Left lung (tissue), 10 donors: ENCODE results near the gene WDR5. TPM values are rescaled to one million over a fixed set of nuclear protein-coding genes. Genes with fewer than 3 reads are reported as not detected.

Experiments used
- ATAC-seq: fragments of 200-7000 bp; cut with Tn5 transposase; one replicate; pipeline ENCODE4 v1.9.1; 2020; ENCODE audit warnings: moderate library complexity
- DNase-seq, 4 donors: peaks; one replicate each; pipeline ENCODE4 v3.0.0-alpha.2; 2013 to 2020
- H3K27ac ChIP-seq, 2 donors: fragments of 200-600 bp; sonication (generic) in 1 of 2; one replicate each; pipeline versions ENCODE4 v1.5.0 to v1.8.0; 2020 to 2021
- H3K27me3 ChIP-seq, 2 donors: fragments of 200-600 bp; sonication (generic) in 1 of 2; one replicate each; pipeline versions ENCODE4 v1.5.0 to v1.8.0; 2020 to 2021
- H3K36me3 ChIP-seq, 2 donors: fragments of 200-600 bp; sonication (generic) in 1 of 2; one replicate each; pipeline versions ENCODE4 v1.5.0 to v1.8.0; 2020 to 2021
- H3K4me1 ChIP-seq, 2 donors: fragments of 200-600 bp; one replicate each; pipeline ENCODE4 v1.8.0; 2021
- H3K4me3 ChIP-seq, 2 donors: fragments of 200-600 bp; sonication (generic) in 1 of 2; one replicate each; pipeline versions ENCODE4 v1.5.0 to v1.8.0; 2020 to 2021; ENCODE audit warnings: mild to moderate bottlenecking in 1 of 2
- H3K9me3 ChIP-seq, 2 donors: fragments of 200-600 bp; sonication (generic) in 1 of 2; one replicate each; pipeline versions ENCODE4 v1.5.0 to v1.8.0; 2020 to 2021
- intact Hi-C, 2 donors: fragments of 100-400 bp; cut with DNase I; formaldehyde crosslinking; loops; one replicate each; pipeline versions ENCODE4 v1.11.2 to v1.14.2; 2022
- polyA plus RNA-seq, 6 donors: library from polyadenylated mRNA; unstranded; fragments of 120-200 nt; gene quantifications; one replicate each; pipeline ENCODE4 v1.2.1, GENCODE V29; 2013; ENCODE audit not compliant: insufficient read length in 6 of 6
- total RNA-seq, 2 donors: library from RNA; stranded (reverse); fragmentation: NEBNext Ultra II Directional; extraction: Animal tissue kit (Norgen Biotek cat#: 25700); gene quantifications; one replicate each; pipeline ENCODE4 v1.2.1, GENCODE V29; 2021
- TF ChIP-seq, protein P1 (sequence below), 2 donors: fragments of 200-600 bp; sonication (generic) in 1 of 2; IDR thresholded peaks; one replicate each; pipeline versions ENCODE4 v1.5.0 to v1.8.0; 2021; ENCODE audit warnings: antibody characterized with exemption in 2 of 2
- donor health status: DM: no; HTN: yes; CAD: no.
- donor health status: DM: no; HTN: no; CAD: no.

The WDR5 gene
- total and polyA plus RNA-seq, 8 donors = 23.7 to 36.3 (median 31.8) TPM

DNA sequence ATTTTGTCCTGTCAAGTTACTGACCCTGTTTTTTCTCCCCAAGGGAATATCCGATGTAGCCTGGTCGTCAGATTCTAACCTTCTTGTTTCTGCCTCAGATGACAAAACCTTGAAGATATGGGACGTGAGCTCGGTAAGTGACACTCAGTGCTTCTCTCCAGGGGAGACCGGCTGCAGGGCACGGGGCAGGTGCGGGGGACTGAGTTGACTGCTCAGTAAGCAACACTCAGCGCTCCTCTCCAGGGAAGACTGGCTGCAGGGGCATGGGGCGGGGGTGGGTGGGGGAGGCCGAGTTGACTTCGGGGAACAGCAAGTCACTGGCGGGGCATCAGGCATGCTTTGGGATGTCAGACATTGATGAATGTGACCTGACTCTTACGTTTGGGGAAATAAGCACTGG lies 6.0 kb downstream of the WDR5 start:
- Histone ChIP-seq H3K27ac (no peak overlapping the region), H3K4me3 (no peak overlapping the region), H3K27me3 (no peaks in the 10 kb centered on the region), H3K4me1 (peaks cover 20 to 24% of the 10 kb centered on the region in 2 donors), H3K9me3 (no peaks in the 10 kb centered on the region), H3K36me3 (peaks cover 0 to 77% of the 10 kb centered on the region in 2 donors)
- DNase-seq = no peak
- TF ChIP-seq, protein P1, sequence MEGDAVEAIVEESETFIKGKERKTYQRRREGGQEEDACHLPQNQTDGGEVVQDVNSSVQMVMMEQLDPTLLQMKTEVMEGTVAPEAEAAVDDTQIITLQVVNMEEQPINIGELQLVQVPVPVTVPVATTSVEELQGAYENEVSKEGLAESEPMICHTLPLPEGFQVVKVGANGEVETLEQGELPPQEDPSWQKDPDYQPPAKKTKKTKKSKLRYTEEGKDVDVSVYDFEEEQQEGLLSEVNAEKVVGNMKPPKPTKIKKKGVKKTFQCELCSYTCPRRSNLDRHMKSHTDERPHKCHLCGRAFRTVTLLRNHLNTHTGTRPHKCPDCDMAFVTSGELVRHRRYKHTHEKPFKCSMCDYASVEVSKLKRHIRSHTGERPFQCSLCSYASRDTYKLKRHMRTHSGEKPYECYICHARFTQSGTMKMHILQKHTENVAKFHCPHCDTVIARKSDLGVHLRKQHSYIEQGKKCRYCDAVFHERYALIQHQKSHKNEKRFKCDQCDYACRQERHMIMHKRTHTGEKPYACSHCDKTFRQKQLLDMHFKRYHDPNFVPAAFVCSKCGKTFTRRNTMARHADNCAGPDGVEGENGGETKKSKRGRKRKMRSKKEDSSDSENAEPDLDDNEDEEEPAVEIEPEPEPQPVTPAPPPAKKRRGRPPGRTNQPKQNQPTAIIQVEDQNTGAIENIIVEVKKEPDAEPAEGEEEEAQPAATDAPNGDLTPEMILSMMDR (IDR thresholded peaks at IDR 0.05) = no peak
- intact Hi-C loops = no loop called here
- no peak for ATAC-seq

DNA sequence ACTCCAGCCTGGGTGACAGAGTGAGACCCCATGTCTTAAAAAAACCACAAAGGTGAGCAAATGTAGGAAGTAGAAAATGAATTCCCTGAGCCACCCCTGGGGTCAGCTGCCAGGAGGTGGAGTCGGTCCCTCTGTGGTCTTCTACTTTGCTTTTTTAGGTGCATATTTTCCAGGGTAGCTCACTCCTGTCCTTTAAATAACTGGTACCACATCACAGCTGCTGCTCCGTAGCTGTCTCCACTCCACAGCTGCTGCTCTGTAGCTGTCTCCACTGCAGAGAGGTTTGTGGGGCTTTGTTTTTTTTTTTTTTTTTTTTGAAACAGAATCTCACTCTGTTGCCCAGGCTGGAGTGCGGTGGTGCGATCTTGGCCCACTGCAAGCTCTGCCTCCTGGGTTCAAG lies 8.9 kb downstream of the WDR5 start:
- intact Hi-C loops = no loop called here
- Histone ChIP-seq H3K36me3 (peaks cover 0 to 99% of the 10 kb centered on the region in 2 donors), H3K4me1 (no peaks in the 10 kb centered on the region), H3K27ac (no peak overlapping the region), H3K9me3 (no peaks in the 10 kb centered on the region), H3K4me3 (no peak overlapping the region), H3K27me3 (no peaks in the 10 kb centered on the region)
- ATAC-seq = no peak
- TF ChIP-seq, protein P1 (IDR thresholded peaks at IDR 0.05) = no peak
- no peak for DNase-seq

DNA sequence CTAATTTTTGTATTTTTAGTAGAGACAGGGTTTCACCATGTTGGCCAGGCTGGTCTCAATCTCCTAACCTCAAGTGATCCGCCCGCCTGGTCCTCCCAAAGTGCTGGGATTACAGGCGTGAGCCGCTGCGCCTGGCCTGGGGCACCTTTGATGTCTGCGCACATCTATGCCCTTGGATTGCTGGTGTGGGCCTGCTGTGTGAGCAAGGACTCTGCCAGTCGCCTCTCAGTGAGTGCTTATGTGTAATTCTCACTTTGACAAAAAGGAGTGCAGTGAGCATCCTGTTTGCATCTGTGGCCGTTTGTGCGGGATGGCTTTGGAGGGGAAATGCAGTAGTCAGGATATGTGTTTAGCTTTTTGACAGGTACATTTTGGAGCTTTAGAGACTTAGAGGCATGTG lies 9.4 kb downstream of the WDR5 start:
- no peak overlapping the region for H3K4me3 ChIP-seq
- H3K9me3 ChIP-seq = no peaks in the 10 kb centered on the region
- intact Hi-C loops = no loop called here
- ATAC-seq (no peak), DNase-seq (no peak)
- H3K36me3 ChIP-seq = peaks cover 0 to 99% of the 10 kb centered on the region in 2 donors
- no peaks in the 10 kb centered on the region for H3K4me1 ChIP-seq
- no peaks in the 10 kb centered on the region for H3K27me3 ChIP-seq
- no peak overlapping the region for H3K27ac ChIP-seq
- TF ChIP-seq, protein P1 (IDR thresholded peaks at IDR 0.05) = no peak

DNA sequence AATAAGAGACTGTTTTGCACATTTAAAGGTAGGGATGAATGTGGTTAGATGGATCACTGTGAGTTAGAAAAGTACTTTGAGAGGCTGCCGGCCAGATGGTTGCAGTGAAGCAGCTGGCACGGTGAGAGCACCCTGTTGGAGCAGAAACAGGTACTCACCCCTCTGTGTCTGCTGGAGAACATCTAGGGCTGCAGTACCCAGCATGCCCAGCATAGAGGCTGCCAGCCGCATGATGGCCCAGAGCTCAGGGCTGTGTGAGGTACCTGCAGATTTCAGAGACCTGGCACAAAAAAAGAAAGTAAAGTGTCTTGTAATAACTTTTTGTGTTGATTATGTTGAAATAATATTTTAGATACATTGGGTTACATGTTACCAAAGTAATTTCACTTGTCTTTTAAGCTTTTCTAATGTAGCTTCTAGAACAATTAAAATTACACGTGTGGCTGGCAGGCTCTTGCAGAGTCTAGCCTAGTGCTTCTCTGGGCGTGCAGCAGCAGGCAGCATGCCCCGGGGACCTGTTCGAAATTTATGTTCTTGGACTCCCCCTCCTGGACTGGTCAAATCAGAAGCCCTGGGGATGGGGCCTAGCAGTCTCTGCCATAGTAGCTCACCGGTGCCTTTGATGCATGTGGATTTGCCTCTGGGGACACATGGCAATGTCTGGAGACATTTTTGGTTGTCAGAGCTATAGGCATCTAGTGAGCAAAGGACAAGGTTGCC lies 11.1 kb downstream of the WDR5 start:
- no peaks in the 10 kb centered on the region for H3K27me3 ChIP-seq
- peaks cover 0 to 99% of the 10 kb centered on the region in 2 donors for H3K36me3 ChIP-seq
- no peak overlapping the region for H3K4me3 ChIP-seq
- H3K9me3 ChIP-seq = no peaks in the 10 kb centered on the region
- TF ChIP-seq, protein P1 (IDR thresholded peaks at IDR 0.05) = no peak
- intact Hi-C loops = no loop called here
- no peak for ATAC-seq
- no peaks in the 10 kb centered on the region for H3K4me1 ChIP-seq
- H3K27ac ChIP-seq = no peak overlapping the region
- no peak for DNase-seq

DNA sequence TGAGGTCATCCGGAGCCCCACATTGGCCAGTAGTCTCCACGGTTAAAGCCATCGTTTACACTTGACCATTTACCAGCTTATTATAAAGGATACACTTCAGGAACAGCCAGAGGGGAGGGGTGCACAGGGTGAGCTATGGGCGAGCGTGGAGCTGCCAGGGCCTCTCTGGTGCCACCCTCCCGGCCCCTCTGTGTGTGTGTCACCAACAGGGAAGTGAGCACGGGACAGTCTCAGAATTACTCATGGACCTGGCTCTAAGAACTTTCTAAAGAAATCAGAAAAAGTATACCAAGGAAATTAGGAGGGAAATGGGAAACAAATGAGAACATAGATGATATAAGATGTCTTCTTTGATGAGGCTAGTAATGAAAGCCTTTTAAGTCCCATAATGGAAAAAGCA lies 13.5 kb downstream of the WDR5 start:
- Histone ChIP-seq H3K27me3 (no peaks in the 10 kb centered on the region), H3K36me3 (peaks cover 0 to 99% of the 10 kb centered on the region in 2 donors), H3K4me1 (no peaks in the 10 kb centered on the region), H3K4me3 (no peak overlapping the region), H3K9me3 (no peaks in the 10 kb centered on the region), H3K27ac (no peak overlapping the region)
- intact Hi-C loops = no loop called here
- TF ChIP-seq, protein P1 (IDR thresholded peaks at IDR 0.05) = no peak
- no peak for DNase-seq
- ATAC-seq = no peak
